Testis (tissue), 2 donors: Measurements from ENCODE around the gene LAMTOR4.
"Not testable (repeated sequence)": the region's sequence is repeated elsewhere in the genome, so short reads cannot be mapped to it uniquely, and the experiment has no call there.

Experiments used
- POLR2A ChIP-seq: fragments of 450-650 bp; IDR thresholded peaks from one replicate; pipeline ENCODE4 v1.6.1; 2017; ENCODE audit warnings: antibody characterized with exemption, mild to moderate bottlenecking, moderate library complexity
- TF ChIP-seq, protein P1 (sequence below), 3 experiments: fragments of 450-650 bp in 2 of 3; fragments of 200-600 bp in 1 of 3; sonication (generic) in 1 of 3; IDR thresholded peaks; one replicate each; pipeline ENCODE4 v1.5.1; 2016 to 2019; ENCODE audit warnings: antibody characterized with exemption in 3 of 3, mild to moderate bottlenecking in 2 of 3, moderate library complexity in 1 of 3

DNA sequence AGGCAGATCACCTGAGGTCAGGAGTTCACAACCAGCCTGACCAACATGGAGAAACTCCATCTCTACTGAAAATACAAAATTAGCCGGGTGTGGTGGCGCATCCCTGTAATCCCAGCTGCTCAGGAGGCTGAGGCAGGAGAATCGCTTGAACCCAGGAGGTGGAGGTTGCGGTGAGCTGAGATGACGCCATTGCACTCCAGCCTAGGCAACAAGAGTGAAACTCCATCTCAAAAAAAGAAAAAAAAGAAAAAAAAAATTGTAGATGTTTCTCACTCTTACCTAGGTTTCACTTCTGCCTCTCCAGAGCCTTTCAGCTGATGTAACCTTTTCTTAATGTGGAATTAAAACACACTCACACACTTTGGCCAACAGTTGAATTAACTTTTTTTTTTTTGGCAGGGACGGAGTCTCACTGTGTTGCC lies 47.2 kb downstream of the LAMTOR4 start:
- TF ChIP-seq, protein P1, sequence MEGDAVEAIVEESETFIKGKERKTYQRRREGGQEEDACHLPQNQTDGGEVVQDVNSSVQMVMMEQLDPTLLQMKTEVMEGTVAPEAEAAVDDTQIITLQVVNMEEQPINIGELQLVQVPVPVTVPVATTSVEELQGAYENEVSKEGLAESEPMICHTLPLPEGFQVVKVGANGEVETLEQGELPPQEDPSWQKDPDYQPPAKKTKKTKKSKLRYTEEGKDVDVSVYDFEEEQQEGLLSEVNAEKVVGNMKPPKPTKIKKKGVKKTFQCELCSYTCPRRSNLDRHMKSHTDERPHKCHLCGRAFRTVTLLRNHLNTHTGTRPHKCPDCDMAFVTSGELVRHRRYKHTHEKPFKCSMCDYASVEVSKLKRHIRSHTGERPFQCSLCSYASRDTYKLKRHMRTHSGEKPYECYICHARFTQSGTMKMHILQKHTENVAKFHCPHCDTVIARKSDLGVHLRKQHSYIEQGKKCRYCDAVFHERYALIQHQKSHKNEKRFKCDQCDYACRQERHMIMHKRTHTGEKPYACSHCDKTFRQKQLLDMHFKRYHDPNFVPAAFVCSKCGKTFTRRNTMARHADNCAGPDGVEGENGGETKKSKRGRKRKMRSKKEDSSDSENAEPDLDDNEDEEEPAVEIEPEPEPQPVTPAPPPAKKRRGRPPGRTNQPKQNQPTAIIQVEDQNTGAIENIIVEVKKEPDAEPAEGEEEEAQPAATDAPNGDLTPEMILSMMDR (IDR thresholded peaks at IDR 0.05): not testable (repeated sequence)
- not testable (repeated sequence) for TF ChIP-seq POLR2A
